Stimulated activated CD4-positive, alpha-beta T cell treated with anti-CD3 and anti-CD28 coated beads, Interleukin-15, amount 100 ng/mL, for 24 hours (primary cell): ENCODE data around the gene OBP2A.
"Not testable (repeated sequence)": the region's sequence is repeated elsewhere in the genome, so short reads cannot be mapped to it uniquely, and the experiment has no call there.

ENCODE experiments used
- DNase-seq: peaks from one replicate; pipeline ENCODE4 v3.0.0-alpha.2; 2020

OBP2A gene

GRCh38 chr9:135545646-135546176 lies at the start of gene OBP2A:
Gene OBP2A (plus strand): TSS chr9:135546126. CDS start chr9:135546181, 55 bp downstream.
- not testable (repeated sequence) for DNase-seq

- DNase-seq = no peak
These were observed 47.4 kb upstream of the OBP2A start for GRCh38 chr9:135498381-135499126.

- DNase-seq = peak; percentile 93
These were observed 46.4 kb upstream of the OBP2A start for GRCh38 chr9:135499326-135500070.

- peak; percentile 33 for DNase-seq
These were observed 45.8 kb upstream of the OBP2A start for GRCh38 chr9:135500071-135500524.

- DNase-seq = peak; percentile 88
These were observed 45.2 kb upstream of the OBP2A start, which contains the start of gene MRPS2 for GRCh38 chr9:135500525-135501260. Gene MRPS2 (plus strand): TSS chr9:135500682. CDS start chr9:135500711, 29 bp downstream.

- DNase-seq = no peak
These were observed 44.4 kb upstream of the OBP2A start for GRCh38 chr9:135501261-135502167.

GRCh38 chr9:135502168-135502872 lies 43.6 kb upstream of the OBP2A start:
- no peak for DNase-seq

- DNase-seq = no peak
These were observed 43.0 kb upstream of the OBP2A start for GRCh38 chr9:135502873-135503321.

- DNase-seq = no peak
These were observed 42.3 kb upstream of the OBP2A start for GRCh38 chr9:135503371-135504261.

GRCh38 chr9:135504262-135505243 lies 41.4 kb upstream of the OBP2A start:
- DNase-seq = peak; percentile 74

- DNase-seq = no peak
These were observed 40.3 kb upstream of the OBP2A start for GRCh38 chr9:135505406-135506187.

- DNase-seq = no peak
These were observed 39.4 kb upstream of the OBP2A start for GRCh38 chr9:135506327-135507103.

- DNase-seq = no peak
These were observed 38.6 kb upstream of the OBP2A start for GRCh38 chr9:135507104-135508035.

GRCh38 chr9:135508211-135508820 lies 37.6 kb upstream of the OBP2A start:
- DNase-seq = no peak

GRCh38 chr9:135509458-135509857 lies 36.5 kb upstream of the OBP2A start:
- no peak for DNase-seq

GRCh38 chr9:135512241-135512603 lies 33.7 kb upstream of the OBP2A start:
- DNase-seq = no peak
